ENCODE results near the gene TANC1. TPM values are rescaled to one million over a fixed set of nuclear protein-coding genes. Genes with fewer than 3 reads are reported as not detected.

TANC1 gene
- total RNA-seq, 2 experiments from 2014 or later = 0.70 to 0.92 TPM

- H3K9me3 Mint-ChIP-seq = peaks cover 3% of the 10 kb centered on the region
- H3K4me1 Mint-ChIP-seq (ENCODE audit: low read depth) = no peaks in the 10 kb centered on the region
- POLR2A ChIA-PET = no interaction called here
- CTCF ChIA-PET = no interaction called here
- ATAC-seq (no peak), DNase-seq (no peak)
- no peaks in the 10 kb centered on the region for H3K27me3 Mint-ChIP-seq
- no peaks in the 10 kb centered on the region for H3K36me3 Mint-ChIP-seq (ENCODE audit: low read depth)
- H3K4me3 Mint-ChIP-seq = no peak overlapping the region
- TF ChIP-seq CTCF (IDR thresholded peaks at IDR 0.05) = no peak
- H3K27ac Mint-ChIP-seq = no peak overlapping the region
- intact Hi-C loops (cut with micrococcal nuclease) = no loop called here
Observed at GRCh38 chr2:159042115-159042850, 73.8 kb downstream of the TANC1 start.

GRCh38 chr2:159043710-159044109, 75.3 kb downstream of the TANC1 start:
- ATAC-seq = no peak
- TF ChIP-seq CTCF (IDR thresholded peaks at IDR 0.05) = no peak
- H3K4me1 Mint-ChIP-seq (ENCODE audit: low read depth) = no peaks in the 10 kb centered on the region
- H3K27ac Mint-ChIP-seq = no peak overlapping the region
- ChIA-PET CTCF (no interaction called here), POLR2A (no interaction called here)
- intact Hi-C loops (cut with micrococcal nuclease) = no loop called here
- H3K36me3 Mint-ChIP-seq (ENCODE audit: low read depth) = no peaks in the 10 kb centered on the region
- no peak for DNase-seq
- H3K4me3 Mint-ChIP-seq = no peak overlapping the region
- H3K27me3 Mint-ChIP-seq = no peaks in the 10 kb centered on the region
- no peaks in the 10 kb centered on the region for H3K9me3 Mint-ChIP-seq

GRCh38 chr2:159044804-159045286, 76.4 kb downstream of the TANC1 start:
- ChIA-PET CTCF (no interaction called here), POLR2A (no interaction called here)
- no peaks in the 10 kb centered on the region for H3K27me3 Mint-ChIP-seq

GRCh38 chr2:159045545-159046454, 77.4 kb downstream of the TANC1 start:
- H3K27me3 Mint-ChIP-seq = no peaks in the 10 kb centered on the region
- no peaks in the 10 kb centered on the region for H3K4me1 Mint-ChIP-seq (ENCODE audit: low read depth)
- no peak for TF ChIP-seq CTCF (IDR thresholded peaks at IDR 0.05)
- no peak for DNase-seq
- no peaks in the 10 kb centered on the region for H3K36me3 Mint-ChIP-seq (ENCODE audit: low read depth)
- no peak overlapping the region for H3K27ac Mint-ChIP-seq
- ChIA-PET CTCF (no interaction called here), POLR2A (no interaction called here)
- no peak overlapping the region for H3K4me3 Mint-ChIP-seq
- no peaks in the 10 kb centered on the region for H3K9me3 Mint-ChIP-seq
- intact Hi-C loops (cut with micrococcal nuclease) = no loop called here
- no peak for ATAC-seq

More at GRCh38 chr2:159044804-159045286, 76.4 kb downstream of the TANC1 start:
- Mint-ChIP-seq H3K4me1 (ENCODE audit: low read depth) (no peaks in the 10 kb centered on the region), H3K27ac (no peak overlapping the region), H3K4me3 (no peak overlapping the region), H3K36me3 (ENCODE audit: low read depth) (no peaks in the 10 kb centered on the region), H3K9me3 (no peaks in the 10 kb centered on the region)
- ATAC-seq (no peak), DNase-seq (no peak)
- intact Hi-C loops (cut with micrococcal nuclease) = no loop called here
- no peak for TF ChIP-seq CTCF (IDR thresholded peaks at IDR 0.05)

- Mint-ChIP-seq H3K4me3 (no peak overlapping the region), H3K27me3 (no peaks in the 10 kb centered on the region), H3K9me3 (no peaks in the 10 kb centered on the region), H3K4me1 (ENCODE audit: low read depth) (no peaks in the 10 kb centered on the region), H3K27ac (no peak overlapping the region), H3K36me3 (ENCODE audit: low read depth) (no peaks in the 10 kb centered on the region)
- intact Hi-C loops (cut with micrococcal nuclease) = no loop called here
- ChIA-PET CTCF (no interaction called here), POLR2A (interaction anchor here (0.6 kb wide), 1 partner anchor 9 kb away, joined by 3 read pairs; no protein-coding TSS in a partner anchor)
- ATAC-seq (no peak), DNase-seq (no peak)
- TF ChIP-seq CTCF (IDR thresholded peaks at IDR 0.05) = no peak
Observed at GRCh38 chr2:159046966-159047365, 78.5 kb downstream of the TANC1 start.
